Mammary epithelial cell (primary cell): ENCODE data around the gene KCNIP3.

Experiments
- EZH2 ChIP-seq: IDR thresholded peaks from 2 replicates; pipeline ENCODE4 v1.6.1; 2012; ENCODE audit warnings: low read length, inconsistent platforms, borderline replicate concordance
- TF ChIP-seq, protein P1 (sequence below), 2 donors: IDR thresholded peaks in 1 of 2; conservative IDR thresholded peaks in 1 of 2; 2 replicates each; pipeline ENCODE4 v1.5.1; 2011 to 2012; ENCODE audit warnings: inconsistent platforms in 2 of 2, low read length in 2 of 2, mild to moderate bottlenecking in 2 of 2, control low read depth in 1 of 2, low read depth in 1 of 2; ENCODE audit not compliant: insufficient read depth in 1 of 2; ENCODE audit errors: extremely low read depth in 1 of 2

- TF ChIP-seq, protein P1, sequence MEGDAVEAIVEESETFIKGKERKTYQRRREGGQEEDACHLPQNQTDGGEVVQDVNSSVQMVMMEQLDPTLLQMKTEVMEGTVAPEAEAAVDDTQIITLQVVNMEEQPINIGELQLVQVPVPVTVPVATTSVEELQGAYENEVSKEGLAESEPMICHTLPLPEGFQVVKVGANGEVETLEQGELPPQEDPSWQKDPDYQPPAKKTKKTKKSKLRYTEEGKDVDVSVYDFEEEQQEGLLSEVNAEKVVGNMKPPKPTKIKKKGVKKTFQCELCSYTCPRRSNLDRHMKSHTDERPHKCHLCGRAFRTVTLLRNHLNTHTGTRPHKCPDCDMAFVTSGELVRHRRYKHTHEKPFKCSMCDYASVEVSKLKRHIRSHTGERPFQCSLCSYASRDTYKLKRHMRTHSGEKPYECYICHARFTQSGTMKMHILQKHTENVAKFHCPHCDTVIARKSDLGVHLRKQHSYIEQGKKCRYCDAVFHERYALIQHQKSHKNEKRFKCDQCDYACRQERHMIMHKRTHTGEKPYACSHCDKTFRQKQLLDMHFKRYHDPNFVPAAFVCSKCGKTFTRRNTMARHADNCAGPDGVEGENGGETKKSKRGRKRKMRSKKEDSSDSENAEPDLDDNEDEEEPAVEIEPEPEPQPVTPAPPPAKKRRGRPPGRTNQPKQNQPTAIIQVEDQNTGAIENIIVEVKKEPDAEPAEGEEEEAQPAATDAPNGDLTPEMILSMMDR (conservative IDR thresholded peaks at IDR 0.05 in 1 of 2, IDR thresholded peaks at IDR 0.05 in 1 of 2; ENCODE audit: extremely low read depth in 1 of 2, insufficient read depth in 1 of 2, low read depth in 1 of 2, low read length in 2 of 2) = no peak
- TF ChIP-seq EZH2 = no peak
Observed at GRCh38 chr2:95327861-95328260, 30.7 kb downstream of the KCNIP3 start.
